Sigmoid colon (tissue), 4 donors: ENCODE results near the gene ZNF71.

Experiments used
- EP300 ChIP-seq, 4 donors: sonication (generic); formaldehyde crosslinking; IDR thresholded peaks; one replicate each; pipeline ENCODE4 v1.6.1; 2017; ENCODE audit warnings: antibody characterized with exemption in 4 of 4
- POLR2A ChIP-seq, 2 donors: fragments of 450-650 bp; IDR thresholded peaks; one replicate each; pipeline ENCODE4 v1.6.1; 2016; ENCODE audit warnings: antibody characterized with exemption in 2 of 2, mild to moderate bottlenecking in 2 of 2, moderate library complexity in 2 of 2
- POLR2AphosphoS5 ChIP-seq, 4 donors: sonication (generic); formaldehyde crosslinking; IDR thresholded peaks; one replicate each; pipeline ENCODE4 v1.6.1; 2017; ENCODE audit warnings: antibody characterized with exemption in 4 of 4
- TF ChIP-seq, protein P1 (sequence below), 4 experiments: fragments of 450-650 bp in 3 of 4; fragments of 200-600 bp in 1 of 4; IDR thresholded peaks; one replicate each; pipeline ENCODE4 v1.5.1; 2016 to 2019; ENCODE audit warnings: antibody characterized with exemption in 4 of 4, mild to moderate bottlenecking in 3 of 4, moderate library complexity in 2 of 4

DNA sequence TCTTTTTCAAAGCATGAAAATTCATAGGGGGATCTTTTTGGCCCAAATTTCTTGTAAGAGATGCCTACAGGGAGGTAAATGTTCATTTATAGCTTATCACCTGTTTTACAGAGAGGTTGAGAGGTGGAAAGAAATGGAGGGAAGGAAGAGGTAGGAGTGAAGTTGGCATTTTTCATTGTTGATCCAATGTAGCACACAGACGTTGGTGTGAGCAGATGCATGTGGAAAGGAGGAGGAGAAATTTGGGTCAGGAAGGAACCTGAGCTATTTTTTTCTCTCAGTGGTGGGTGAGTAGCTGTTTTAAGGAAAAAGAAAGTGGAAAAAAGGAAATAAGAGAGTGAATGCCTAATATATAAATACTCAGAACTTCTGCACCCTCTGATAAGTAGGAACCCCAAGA lies 37.9 kb downstream of the ZNF71 start:
- no peak for TF ChIP-seq POLR2A (IDR thresholded peaks at IDR 0.05)
- TF ChIP-seq, protein P1, sequence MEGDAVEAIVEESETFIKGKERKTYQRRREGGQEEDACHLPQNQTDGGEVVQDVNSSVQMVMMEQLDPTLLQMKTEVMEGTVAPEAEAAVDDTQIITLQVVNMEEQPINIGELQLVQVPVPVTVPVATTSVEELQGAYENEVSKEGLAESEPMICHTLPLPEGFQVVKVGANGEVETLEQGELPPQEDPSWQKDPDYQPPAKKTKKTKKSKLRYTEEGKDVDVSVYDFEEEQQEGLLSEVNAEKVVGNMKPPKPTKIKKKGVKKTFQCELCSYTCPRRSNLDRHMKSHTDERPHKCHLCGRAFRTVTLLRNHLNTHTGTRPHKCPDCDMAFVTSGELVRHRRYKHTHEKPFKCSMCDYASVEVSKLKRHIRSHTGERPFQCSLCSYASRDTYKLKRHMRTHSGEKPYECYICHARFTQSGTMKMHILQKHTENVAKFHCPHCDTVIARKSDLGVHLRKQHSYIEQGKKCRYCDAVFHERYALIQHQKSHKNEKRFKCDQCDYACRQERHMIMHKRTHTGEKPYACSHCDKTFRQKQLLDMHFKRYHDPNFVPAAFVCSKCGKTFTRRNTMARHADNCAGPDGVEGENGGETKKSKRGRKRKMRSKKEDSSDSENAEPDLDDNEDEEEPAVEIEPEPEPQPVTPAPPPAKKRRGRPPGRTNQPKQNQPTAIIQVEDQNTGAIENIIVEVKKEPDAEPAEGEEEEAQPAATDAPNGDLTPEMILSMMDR (IDR thresholded peaks at IDR 0.05), result no peak
- no peak for TF ChIP-seq POLR2AphosphoS5 (IDR thresholded peaks at IDR 0.05)
- TF ChIP-seq EP300 (IDR thresholded peaks at IDR 0.05), result no peak
